ENCODE measurements around the gene SSBP1.

GRCh38 chr7:141754939-141755338 is 16.8 kb downstream of the SSBP1 start:
- TF ChIP-seq CTCF (IDR thresholded peaks at IDR 0.05) (no peak), POLR2AphosphoS5 (IDR thresholded peaks at IDR 0.05) (no peak), POLR2A (IDR thresholded peaks at IDR 0.05) (no peak)
